ENCODE data around the gene PCDH1.

The PCDH1 gene

DNA sequence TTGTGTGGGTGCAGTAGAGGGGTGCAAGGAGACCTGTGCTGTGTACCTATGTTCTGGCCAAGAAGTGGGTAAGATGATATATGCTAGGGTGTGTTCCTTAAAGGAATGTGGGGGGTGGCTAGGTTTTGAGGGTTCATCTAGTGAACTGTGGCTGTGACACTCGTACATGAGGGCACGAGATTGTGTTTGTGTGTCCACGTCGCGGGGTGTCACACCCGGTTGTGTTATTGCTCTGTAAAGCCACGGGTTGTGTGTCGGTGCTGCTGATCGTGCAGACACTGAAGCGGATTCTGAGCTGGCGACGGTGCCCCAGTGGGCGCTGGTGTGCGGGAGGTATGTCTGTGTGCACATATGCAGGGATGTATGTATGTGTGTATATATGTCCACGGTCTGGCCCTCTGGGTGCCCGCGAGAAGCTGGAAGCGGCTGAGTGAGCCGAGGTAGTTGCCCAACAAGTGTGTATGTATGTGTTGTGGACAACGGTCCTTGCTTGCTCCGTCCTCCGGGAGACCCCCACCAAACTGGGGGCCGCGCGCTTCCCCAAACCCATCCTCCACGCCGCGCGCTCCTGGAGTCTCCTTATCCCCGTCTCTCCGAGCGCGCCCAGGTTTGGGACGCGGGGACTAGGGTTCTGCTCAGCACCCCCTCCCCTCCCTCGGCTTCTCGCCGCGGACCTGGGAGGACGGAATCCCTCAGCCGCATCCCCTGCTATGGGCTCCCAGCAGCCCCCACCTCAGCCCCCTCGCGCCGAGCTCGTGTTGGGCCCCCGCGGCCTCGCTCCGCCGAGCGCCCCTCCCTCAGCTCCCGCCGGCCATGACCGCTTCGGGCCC is 639 bp downstream of the PCDH1 start (continued):
- no peak for TF ChIP-seq ZNF8 (CRISPR knock-in tag; IDR thresholded peaks at IDR 0.05)

DNA sequence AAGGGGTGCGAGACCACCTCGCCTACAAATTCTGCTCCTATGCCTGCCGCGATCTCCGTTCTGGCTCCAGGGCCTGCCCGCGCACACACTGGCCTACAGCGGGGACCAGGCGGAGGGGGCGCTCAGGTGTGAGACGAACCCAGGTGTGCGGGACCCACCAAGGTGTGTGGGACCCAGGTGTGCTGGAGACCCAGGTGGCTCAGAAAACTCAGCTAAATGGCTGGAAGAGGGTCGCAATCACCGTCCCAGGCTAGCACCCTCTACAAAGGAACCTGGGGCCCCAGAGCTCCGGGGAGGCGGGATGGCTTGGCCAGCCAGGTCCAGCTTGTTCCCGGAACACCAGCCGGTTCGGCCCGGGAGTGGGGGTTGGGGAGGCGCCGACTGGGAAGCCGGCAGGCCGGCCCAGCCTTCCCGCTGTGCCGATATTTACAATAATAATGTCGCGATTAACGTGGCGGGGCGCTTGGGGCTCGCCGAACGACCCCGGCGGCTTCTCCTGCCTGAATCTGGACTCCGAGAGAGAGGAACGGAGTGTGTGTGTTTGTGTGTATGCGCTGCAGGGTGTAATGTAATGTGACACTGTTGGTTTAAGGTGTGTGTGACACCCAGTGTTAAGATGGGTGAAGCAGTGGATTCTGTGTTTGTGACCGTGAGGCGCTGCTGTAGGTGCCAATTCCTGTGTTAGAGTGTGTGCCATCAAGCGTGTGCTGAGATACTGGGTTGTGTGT is 1.4 kb downstream of the PCDH1 start:
- no peak for TF ChIP-seq ESRRG (CRISPR knock-in tag; IDR thresholded peaks at IDR 0.05)
- no peak for TF ChIP-seq TOX (CRISPR knock-in tag; IDR thresholded peaks at IDR 0.05; ENCODE audit: borderline replicate concordance)
- no peak for TF ChIP-seq ARNTL (CRISPR knock-in tag; IDR thresholded peaks at IDR 0.05; ENCODE audit: borderline replicate concordance, low read depth)
- no peak for TF ChIP-seq TCF4 (CRISPR knock-in tag; IDR thresholded peaks at IDR 0.05; ENCODE audit: borderline replicate concordance)
- TF ChIP-seq, protein P1, sequence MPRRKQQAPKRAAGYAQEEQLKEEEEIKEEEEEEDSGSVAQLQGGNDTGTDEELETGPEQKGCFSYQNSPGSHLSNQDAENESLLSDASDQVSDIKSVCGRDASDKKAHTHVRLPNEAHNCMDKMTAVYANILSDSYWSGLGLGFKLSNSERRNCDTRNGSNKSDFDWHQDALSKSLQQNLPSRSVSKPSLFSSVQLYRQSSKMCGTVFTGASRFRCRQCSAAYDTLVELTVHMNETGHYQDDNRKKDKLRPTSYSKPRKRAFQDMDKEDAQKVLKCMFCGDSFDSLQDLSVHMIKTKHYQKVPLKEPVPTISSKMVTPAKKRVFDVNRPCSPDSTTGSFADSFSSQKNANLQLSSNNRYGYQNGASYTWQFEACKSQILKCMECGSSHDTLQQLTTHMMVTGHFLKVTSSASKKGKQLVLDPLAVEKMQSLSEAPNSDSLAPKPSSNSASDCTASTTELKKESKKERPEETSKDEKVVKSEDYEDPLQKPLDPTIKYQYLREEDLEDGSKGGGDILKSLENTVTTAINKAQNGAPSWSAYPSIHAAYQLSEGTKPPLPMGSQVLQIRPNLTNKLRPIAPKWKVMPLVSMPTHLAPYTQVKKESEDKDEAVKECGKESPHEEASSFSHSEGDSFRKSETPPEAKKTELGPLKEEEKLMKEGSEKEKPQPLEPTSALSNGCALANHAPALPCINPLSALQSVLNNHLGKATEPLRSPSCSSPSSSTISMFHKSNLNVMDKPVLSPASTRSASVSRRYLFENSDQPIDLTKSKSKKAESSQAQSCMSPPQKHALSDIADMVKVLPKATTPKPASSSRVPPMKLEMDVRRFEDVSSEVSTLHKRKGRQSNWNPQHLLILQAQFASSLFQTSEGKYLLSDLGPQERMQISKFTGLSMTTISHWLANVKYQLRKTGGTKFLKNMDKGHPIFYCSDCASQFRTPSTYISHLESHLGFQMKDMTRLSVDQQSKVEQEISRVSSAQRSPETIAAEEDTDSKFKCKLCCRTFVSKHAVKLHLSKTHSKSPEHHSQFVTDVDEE (CRISPR knock-in tag; IDR thresholded peaks at IDR 0.05) = no peak
- no peak for TF ChIP-seq RARB (CRISPR knock-in tag; IDR thresholded peaks at IDR 0.05)
- no peak for TF ChIP-seq ISL1 (CRISPR knock-in tag; IDR thresholded peaks at IDR 0.05)
- no peak for TF ChIP-seq OSR1 (CRISPR knock-in tag; IDR thresholded peaks at IDR 0.05)
- no peak for TF ChIP-seq PPARA (CRISPR knock-in tag; IDR thresholded peaks at IDR 0.05; ENCODE audit: borderline replicate concordance)
- TF ChIP-seq, protein P2, sequence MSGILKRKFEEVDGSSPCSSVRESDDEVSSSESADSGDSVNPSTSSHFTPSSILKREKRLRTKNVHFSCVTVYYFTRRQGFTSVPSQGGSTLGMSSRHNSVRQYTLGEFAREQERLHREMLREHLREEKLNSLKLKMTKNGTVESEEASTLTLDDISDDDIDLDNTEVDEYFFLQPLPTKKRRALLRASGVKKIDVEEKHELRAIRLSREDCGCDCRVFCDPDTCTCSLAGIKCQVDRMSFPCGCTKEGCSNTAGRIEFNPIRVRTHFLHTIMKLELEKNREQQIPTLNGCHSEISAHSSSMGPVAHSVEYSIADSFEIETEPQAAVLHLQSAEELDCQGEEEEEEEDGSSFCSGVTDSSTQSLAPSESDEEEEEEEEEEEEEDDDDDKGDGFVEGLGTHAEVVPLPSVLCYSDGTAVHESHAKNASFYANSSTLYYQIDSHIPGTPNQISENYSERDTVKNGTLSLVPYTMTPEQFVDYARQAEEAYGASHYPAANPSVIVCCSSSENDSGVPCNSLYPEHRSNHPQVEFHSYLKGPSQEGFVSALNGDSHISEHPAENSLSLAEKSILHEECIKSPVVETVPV (CRISPR knock-in tag; IDR thresholded peaks at IDR 0.05) = no peak
- ATAC-seq = no peak

DNA sequence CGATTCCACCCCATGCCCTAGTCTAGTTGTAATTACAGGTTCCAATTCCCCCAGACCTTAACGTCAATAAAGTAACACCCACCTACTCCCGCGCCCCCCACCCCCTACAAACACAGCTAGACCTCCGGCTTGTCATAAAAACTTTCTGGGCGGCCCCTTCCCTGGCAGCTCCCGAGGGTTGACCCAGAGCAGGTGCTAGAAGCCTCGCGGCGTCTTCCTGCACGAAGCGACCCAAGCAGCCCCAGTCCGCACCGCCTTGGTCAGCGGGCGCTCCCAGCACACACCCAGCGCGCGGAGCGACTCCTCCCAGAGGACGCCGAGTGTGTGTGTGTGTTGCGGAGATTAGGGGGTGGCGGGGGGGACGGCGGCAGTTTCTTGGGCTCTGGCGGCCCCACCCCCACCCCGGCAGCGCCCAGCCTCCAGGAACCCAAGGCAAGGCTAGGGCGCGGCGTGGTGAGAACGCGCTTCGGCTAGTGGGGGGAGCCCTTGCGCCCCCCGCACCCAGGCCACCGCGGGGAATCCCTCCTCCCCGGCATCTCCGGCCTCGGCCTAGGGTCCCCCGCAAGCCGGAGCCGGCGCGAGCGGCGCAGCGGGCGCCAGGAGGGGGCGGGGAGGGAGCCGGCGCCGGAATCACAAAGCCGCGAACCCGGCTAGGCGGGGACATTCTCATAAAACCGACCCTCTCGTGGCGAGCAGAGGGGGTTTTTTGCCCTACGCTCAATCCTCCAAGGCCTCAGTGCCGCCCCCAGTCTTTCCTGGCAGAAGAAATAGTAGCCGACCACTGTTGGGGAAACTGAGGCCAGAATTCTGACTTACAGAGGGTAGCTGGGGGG is 2.2 kb downstream of the PCDH1 start:
- ATAC-seq = no peak
- TF ChIP-seq ZNF8 (CRISPR knock-in tag; IDR thresholded peaks at IDR 0.05) (no peak), ZFP3 (CRISPR knock-in tag; IDR thresholded peaks at IDR 0.05) (no peak), ZNF70 (CRISPR knock-in tag; IDR thresholded peaks at IDR 0.05) (no peak), CSDC2 (CRISPR knock-in tag; IDR thresholded peaks at IDR 0.05) (no peak), SNAI2 (CRISPR knock-in tag; IDR thresholded peaks at IDR 0.05) (no peak), ARNTL (CRISPR knock-in tag; IDR thresholded peaks at IDR 0.05; ENCODE audit: borderline replicate concordance, low read depth) (no peak)
- TF ChIP-seq, protein P2 (CRISPR knock-in tag; IDR thresholded peaks at IDR 0.05) = no peak
- TF ChIP-seq, protein P3, sequence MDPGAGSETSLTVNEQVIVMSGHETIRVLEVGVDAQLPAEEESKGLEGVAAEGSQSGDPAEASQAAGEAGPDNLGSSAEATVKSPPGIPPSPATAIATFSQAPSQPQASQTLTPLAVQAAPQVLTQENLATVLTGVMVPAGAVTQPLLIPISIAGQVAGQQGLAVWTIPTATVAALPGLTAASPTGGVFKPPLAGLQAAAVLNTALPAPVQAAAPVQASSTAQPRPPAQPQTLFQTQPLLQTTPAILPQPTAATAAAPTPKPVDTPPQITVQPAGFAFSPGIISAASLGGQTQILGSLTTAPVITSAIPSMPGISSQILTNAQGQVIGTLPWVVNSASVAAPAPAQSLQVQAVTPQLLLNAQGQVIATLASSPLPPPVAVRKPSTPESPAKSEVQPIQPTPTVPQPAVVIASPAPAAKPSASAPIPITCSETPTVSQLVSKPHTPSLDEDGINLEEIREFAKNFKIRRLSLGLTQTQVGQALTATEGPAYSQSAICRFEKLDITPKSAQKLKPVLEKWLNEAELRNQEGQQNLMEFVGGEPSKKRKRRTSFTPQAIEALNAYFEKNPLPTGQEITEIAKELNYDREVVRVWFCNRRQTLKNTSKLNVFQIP (CRISPR knock-in tag; IDR thresholded peaks at IDR 0.05; ENCODE audit: borderline replicate concordance, low read depth) = no peak
- TF ChIP-seq, protein P1 (CRISPR knock-in tag; IDR thresholded peaks at IDR 0.05) = no peak

All from SK-N-SH treated with all-trans-retinoic acid at 6 μM for 48 hours (cell line).